GM19324 (cell line): ENCODE measurements around the gene ZFAND3.

Source experiments
- ATAC-seq: cut with Tn5 transposase; IDR thresholded peaks from one replicate; pipeline ENCODE4 v1.9.1; 2021; ENCODE audit warnings: mild to moderate bottlenecking, moderate library complexity; ENCODE audit not compliant: unreplicated experiment, low FRiP score

Gene ZFAND3

DNA sequence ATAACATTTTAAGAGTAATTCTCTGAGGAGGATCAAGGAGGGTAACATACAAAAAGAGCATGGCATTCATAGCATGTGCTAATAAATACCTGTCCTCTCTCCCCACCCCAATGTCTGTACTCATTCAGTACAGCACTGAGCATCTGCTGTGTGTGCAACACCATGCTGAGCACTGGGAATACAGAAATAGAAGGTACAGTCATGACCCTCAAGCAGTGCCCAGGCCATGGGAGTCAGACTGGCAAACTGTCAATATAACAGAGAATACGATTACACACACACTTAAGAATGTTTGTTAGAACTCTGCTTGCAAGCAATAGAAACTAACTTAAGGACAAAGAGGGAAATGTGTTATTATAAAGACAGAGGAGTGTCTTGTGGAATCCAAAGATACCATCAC, 24.7 kb upstream of the ZFAND3 start:
- ATAC-seq: no peak

DNA sequence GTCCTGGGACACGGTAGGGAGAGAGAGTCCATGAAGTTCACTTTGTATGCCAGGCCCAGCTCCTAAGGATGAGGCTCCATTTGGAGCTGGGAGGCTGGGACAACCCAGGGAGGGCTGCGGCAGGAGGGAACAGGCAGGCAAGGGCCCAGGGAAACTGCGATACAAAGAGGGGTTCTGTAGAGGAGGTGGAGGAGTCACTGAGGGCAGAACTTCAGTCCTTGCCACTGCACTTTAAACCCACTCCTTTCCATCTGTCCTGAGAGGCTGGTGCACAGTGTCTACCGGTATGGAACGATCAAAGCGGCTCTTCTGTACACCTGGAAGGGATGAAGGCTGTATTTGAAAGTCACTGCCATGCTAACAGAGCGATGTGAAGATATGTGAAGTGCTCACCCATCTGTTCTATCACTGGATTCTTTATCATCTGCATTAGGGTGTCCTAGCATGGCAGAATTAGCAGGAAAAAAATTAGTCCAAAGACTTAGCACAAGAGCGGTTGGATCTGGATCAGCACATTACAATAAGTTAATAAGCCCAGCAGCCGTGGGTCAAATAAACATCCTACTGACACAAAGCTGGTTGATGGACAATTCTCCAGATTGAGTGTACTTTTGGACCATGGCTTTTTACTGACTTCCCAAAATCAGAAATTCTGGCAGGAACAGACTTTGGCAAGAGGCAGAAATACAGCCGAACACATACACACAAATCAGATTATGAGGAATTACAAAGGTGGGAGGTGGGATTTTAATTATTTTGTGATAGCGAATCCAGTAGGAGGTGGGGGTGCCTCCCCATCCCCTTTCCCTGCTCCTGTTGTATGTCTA, 20.9 kb upstream of the ZFAND3 start:
- ATAC-seq: no peak

DNA sequence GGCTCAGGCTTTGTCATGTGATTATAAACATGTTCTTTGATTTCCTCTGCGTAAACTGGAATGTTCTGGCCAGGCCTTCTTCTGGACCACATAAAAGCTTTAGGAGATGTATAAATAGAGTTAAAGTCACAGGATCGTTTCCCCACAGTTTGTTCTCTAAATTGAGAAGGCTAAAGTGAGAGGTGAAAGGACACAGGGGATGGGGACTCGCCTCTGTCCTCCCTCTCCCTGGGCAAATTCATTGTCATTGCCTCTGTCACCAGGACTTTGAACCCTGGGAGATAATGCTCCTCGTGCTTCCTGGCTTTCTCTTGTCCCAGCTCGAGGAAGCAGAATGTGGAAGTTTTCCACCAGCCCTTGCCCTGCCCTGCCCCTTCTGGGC, 20.3 kb upstream of the ZFAND3 start:
- ATAC-seq: no peak

DNA sequence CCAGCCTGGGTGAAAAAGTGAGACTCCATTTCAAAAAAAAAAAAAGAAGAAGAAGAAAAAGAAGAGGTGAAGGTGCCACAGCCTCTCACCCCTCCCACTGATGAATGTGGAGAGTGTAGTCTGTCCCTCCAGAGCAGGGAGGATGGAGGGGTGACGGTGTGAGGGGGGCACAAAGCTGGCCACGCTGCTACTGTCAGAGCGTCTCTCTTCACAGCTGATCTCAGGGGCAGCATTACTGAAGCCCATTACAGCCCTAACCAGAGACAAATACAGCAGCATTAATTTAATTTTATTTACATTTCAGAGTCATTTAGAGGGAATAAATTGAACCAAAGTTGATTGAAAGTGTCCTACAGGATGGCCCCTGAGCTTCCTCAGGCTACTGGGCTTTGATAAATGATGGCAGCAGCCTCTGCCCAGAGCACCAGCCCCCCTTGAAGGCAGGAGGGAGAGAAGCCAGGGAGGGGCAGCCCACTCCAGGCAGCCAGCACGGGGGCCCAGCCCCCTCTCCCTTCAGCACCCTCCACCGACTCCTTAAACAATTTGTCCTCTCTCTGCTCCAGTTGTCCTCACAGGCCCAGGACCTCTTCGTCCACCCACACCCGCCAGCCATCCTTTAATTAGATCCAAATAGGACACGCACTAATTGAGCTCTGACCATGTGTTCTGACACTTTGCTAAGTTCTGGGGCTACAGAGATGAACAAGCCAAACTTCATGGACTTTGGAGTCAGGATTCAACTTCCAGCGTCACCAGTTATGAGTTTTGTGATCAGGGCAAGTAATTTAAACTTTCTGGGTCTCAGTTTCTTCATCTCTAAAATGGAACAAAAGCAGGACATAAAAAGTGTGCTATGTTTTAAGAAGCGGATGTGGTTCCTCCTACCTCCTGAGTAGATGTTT, 18.6 kb upstream of the ZFAND3 start:
- no peak for ATAC-seq

DNA sequence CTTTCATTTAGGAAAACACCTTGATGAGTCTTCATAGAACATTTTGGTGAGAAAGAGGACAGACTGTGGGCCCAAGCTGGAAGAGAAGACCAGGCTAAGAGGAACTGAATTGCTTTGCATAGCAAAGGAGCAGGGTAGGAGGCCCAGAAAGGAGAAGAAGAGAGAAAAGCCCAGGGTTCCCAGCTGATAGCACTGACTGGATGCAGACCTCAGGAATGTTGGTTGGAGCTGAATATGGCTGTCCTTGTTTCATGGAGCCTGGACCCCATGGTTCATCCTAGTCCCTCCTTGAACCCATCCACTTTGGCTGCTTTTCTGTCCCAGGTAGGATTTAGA, 18.0 kb upstream of the ZFAND3 start:
- no peak for ATAC-seq

DNA sequence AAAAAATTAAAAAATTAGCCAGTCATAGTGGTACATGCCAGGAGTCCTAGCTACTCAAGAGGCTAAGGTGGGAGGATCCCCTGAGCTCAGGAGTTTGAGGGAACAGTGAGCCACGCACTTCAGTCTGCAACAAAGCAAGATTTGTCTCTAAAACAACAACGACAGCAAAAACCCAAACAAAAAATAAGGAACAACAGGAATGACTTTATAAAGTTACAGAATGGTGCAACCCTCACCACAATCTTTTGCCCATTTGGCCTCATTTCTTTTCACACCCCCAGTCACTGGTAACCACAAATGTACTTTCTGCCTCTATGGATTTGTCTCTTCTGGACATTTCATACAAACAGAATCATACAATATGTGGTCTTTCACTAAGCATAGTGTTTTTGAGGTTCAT, 16.7 kb upstream of the ZFAND3 start:
- no peak for ATAC-seq

DNA sequence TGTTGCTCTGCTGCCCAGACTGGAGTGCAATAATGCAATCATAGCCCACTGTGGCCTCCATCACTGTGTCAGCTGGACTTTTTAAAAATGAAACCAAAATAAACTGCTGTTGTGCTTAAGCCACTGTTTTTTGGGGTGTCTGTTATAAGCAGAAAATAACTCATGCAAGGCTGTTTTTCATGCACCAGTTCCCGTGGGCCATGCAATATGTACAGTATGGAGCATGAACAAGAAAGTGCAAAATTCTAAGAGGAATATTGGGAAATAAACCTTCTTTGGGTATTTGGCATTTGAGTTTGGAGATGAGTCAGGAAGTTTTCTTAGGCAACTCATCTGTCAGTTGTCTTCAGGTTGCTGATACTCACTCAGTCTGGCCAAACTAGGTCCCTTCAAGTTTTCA, 14.9 kb upstream of the ZFAND3 start:
- no peak for ATAC-seq

DNA sequence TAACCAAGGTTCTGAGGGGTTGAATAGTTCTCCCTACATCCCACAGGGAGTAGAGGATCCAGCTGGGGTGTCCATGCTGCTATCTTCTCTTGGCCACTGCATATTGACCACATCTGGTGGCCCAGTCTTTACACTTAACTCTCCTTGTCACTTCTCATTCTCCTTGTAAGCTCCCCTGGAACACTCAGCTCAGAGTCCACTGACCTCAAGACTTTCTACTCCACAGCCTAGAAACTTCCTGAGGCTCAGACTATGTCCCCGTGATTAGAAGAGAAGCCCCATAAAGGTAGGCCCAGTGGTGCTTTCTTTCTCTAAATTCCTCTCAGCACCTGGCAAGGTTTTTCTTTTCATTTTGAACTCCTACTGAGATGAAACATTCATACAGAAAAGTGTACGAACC, 13.3 kb upstream of the ZFAND3 start:
- no peak for ATAC-seq

DNA sequence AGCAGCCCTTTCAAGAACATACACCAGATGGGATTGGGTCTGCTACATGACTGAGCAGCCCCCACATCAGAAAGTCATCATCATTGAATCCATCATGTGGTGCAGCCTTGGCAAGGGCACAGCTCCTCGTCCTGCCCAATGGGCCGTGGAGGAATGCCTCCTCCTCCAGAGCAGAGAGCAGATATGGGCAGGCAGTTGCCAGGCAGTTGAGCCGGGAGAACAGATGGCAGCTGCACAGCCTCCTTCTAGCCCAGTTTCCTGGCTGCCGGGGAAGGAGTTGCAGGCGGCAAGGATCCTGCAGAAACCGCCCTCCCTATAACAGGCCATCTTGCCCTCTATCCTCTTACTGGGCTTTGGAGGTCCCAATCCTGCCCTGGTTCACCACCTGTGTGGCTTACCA, 11.9 kb upstream of the ZFAND3 start:
- no peak for ATAC-seq

DNA sequence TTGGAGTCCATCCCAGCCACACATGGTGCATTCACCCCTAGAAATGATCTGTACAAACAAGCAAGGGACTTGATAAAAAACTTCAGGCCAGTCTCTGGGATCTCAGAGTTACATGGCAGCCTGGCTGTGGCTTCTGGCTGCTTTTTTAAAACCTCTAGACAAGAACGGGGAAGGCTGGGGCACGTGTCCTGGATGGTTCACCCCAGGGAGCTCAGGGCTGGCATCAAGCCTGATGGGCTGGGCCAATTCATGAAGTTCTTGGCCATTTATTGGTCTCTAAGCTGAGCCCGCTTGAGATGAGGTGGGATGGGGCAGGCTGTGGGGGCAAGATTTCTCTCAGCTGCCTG, 10.4 kb upstream of the ZFAND3 start:
- ATAC-seq: no peak

DNA sequence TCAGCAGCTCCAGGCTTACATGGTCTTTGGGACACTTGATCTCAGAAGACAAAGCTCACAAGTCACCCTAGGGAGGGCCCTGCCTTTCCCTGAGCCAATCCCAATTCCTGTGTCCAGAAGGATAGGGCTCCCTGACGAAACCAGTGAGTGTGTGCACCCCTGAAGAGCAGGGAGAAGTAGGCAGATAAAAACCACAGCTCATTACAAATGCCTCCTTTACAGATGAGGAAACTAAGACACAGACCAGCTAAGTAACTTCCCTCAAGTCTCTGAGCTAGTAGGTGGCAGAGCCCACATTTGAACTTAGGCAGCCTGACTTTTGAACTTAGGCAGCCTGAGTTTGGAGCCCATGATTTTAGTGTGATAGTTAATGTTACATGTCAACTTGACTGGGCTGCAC, 6.7 kb upstream of the ZFAND3 start:
- no peak for ATAC-seq

DNA sequence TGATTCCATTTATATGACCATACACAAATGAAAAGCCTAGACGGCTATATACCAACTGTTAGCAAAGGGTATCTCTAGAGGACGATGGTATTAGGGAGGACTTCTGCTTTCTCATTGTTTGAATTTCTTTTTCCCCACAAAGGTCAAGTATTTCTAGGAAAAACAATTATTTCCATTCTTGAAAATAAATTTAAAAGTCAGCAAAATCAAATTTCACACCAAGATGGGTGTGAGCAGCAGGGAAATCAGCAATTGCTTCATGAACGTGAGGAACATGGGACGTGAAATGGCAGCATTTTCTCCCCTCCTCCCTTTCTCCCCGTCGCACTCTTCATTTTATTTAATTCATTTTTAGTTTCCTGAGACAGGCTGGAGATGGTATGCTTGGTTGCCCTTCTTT, 5.2 kb upstream of the ZFAND3 start:
- ATAC-seq: no peak

DNA sequence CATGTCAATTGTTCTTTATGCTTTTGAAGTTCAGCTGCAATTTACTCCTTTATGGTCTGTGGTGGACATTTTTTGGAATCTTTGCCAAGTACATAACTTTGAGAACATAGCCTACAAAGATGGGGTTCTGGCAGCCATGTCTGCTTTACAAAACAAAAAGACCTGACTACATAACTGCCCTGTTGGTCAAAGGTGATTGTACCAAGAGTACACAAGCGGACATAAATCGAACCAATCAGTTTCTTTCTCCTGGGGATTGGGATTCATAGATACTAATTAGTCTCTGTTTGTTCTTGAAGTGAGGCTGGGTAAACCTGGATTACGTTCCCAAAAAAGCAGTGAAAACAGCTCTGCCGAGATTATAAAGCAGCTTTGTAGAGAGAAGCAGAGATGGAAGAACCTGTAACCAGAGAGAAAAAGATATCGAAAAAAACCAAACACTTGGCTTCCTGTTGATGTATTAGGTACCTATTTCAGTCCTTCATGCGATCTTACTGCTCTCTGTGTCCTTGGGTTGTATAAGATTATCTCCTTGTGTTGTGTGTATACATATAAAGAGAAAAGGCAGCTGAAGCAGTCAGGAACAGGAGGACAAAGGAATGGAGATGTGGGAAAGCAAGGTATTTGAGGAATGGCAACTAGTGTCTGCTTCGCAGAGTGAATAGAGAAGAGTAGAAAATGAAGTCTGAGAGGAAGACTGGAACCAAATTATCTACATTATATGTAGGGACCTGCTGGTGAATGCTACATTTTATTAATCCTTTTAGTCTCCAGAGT, 2.7 kb upstream of the ZFAND3 start:
- ATAC-seq: no peak

DNA sequence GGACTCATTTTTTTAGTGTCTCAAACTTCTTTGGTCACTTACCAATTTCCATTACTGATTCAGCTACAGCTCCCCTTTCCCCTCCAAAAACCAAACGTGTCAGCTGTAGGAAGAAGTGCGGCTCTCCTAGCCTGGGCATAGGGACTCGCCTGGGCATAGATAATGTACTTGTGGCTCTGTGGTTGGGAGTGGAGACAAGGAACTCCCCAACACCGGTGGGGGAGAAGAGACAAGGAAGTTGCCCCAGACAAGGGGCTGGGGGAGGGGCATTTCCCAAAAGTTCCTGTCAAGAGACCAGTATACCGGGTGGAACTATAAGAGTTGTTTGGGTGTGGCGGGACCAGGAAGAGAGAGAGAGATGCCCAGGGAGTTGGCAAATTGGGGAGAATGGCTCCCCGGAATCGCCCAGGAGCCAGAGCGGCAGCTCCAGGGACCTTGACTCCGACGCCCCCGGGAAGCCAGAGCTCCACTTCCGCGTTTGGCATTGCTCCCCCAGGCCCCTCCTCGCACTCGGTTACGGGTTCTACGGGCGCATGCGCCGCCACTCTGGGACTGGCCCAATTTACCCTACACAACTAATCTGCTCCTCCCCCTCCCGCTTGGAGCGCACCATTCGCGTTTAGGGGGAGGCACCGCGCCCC, 871 bp upstream of the ZFAND3 start:
- ATAC-seq: peak; percentile 81

DNA sequence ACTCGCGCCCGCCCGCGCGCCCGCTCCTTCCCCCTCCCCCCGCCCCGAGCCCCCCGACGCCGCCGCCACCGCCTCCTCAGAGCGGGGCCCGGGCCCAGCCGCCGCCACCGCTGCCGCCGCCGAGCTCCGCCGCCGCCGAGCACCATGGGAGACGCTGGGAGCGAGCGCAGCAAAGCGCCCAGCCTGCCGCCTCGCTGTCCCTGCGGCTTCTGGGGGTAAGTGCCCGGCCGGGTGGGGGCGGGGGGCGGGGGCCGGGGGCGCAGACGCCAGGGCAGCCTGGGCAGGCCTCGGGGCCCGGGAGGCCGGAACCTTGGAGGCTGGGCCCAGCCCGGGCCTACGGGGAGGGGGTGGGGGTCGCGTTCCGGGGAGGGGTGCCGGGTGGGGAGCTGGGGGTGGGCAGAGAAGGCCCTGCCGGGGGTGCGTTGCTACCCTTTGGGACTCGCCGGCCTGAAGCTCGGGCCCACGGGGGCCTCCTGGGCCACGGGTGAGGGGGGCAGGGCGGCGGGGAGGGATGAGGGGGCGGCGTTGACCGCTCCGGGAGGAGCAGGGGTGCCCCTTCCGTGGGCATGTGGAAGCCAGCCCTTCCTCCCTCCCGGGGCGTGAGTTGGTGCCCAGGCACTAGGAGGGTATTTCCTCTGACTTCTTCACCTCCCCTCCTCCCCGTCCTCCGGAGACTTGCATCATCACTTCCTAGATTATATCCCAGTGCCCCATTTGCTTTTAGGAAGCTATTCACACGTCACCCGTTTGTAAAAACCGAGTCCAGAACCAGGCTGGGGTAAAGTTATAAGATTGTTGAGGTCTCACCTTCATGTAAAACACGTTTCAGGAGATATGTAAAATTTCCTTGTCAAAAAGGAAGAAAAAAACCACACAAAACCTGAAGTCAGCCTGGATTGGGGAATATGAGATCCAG, 533 bp downstream of the ZFAND3 start:
- no peak for ATAC-seq

DNA sequence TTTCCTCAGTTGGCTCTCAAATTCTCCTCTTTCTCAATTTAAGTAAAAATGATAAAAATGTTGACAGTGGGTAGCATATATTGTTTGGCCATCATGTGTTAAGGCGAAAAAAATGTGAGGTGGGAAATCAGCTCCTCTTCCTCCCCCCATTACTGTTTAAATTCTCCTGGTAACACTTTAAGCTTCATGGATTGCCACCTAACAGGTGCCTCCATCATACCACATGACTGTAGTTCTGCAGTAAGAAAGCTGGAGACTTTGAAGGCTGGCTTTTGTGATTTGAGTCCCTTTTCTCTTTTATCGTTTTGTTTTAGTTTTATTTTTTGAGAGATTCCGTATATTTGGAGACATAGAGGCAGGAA, 1.2 kb downstream of the ZFAND3 start:
- ATAC-seq: no peak

DNA sequence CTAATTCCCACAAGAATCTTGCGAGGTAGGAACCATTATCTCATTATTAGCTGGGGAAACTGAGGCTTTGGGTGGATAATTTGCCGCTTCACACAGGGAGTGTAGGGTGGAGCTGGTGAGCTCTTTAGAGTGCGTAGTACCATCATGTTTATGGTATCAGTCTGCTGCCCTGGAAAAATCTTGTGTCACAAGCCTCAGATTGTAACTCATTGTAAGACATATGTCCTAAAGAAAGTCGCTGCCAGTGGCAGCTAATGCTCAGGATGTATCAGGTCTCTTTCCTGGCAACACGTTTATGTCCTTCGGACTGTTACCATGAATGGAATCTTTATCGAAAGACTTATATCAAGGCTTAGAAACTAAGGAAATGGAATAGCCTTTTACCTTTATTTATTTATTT, 1.9 kb downstream of the ZFAND3 start:
- no peak for ATAC-seq

DNA sequence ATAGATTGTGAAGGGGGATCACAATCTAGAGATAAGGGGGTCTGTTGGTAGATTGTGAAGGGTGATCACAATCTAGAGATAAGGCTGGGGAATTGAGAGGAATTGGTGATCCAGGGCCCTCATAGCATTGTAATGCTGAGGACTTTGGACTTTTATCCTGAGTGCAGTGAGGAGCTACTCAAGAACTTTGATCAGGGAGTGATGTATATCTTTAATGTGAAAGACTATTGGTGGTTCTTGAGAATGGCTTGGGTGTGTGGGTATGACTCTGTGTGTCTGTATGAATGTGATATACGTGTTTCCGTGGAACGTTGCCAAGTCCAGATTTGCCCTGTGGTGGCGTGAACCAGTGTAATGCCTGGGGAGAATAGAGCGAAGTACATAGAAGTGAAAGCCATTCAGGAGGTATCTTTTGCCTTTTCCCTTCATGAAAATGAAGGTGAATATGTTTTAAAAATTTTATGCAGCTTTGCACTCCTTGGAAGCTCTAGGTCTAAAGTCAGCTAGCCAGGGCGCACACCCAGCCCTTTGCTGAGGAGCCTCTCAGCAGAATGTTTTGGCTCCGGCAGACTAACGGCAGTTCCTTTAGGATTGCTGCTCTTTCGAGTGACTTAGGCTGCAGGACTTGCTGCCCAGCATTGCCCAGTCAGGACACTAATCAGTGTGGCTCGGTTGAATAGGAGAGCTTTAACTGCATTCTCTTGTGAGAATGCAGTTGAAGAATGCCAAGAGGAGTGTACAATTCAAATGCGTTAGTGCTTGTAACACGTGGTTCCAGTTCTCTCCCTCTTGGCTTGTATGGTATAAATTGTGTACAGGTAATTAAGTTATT, 3.5 kb downstream of the ZFAND3 start:
- no peak for ATAC-seq

DNA sequence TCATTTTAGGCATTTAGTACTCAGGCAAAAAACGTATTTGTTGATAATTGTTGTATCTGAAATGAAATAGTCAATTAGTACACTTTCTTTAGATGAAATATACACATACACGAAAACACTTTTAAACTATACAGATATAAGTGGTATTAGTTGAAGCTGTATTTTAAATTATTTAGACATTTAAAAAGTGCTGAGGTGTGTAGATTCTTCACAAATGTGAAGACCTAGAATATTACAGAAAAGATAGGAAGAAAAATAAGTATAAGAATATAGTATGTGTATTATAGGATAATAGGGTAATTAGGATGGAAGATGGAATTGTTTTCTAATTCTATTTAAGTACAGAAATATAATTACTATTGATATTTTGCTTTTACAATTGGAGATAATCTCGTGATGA, 4.6 kb downstream of the ZFAND3 start:
- ATAC-seq: no peak
